HEK293T (cell line): ENCODE measurements around the gene SPIN1.

Experiments
- CTCF ChIA-PET: fragments of 350-600 bp; formaldehyde crosslinking; extraction: SDS; loops from one replicate; lab custom pipeline; 2021; ENCODE audit warnings: antibody characterized with exemption, inconsistent platforms; lab: Yijun Ruan, JAX
- POLR2A ChIA-PET: fragments of 350-600 bp; formaldehyde crosslinking; extraction: SDS; loops from one replicate; lab custom pipeline; 2020; ENCODE audit warnings: antibody characterized with exemption, inconsistent platforms; lab: Yijun Ruan, JAX
- DNase-seq: peaks from one replicate; pipeline ENCODE4 v3.0.0; 2012; ENCODE audit warnings: mixed read lengths; ENCODE audit errors: extremely low spot score
- ARNT ChIP-seq: fragments of 450-650 bp; IDR thresholded peaks from 2 replicates; pipeline ENCODE4 v1.6.1; 2017; ENCODE audit warnings: mild to moderate bottlenecking
- BHLHE40 ChIP-seq: fragments of 450-650 bp; IDR thresholded peaks from 2 replicates; pipeline ENCODE4 v1.6.1; 2016; ENCODE audit warnings: mild to moderate bottlenecking, moderate library complexity, borderline replicate concordance
- CTBP1 ChIP-seq: fragments of 450-650 bp; IDR thresholded peaks from 2 replicates; pipeline ENCODE4 v1.6.1; 2016; ENCODE audit warnings: borderline replicate concordance
- ELF4 ChIP-seq: fragments of 450-650 bp; IDR thresholded peaks from 2 replicates; pipeline ENCODE4 v1.6.1; 2017; ENCODE audit warnings: antibody characterized with exemption
- FOXA1 ChIP-seq: fragments of 450-650 bp; IDR thresholded peaks from 2 replicates; pipeline ENCODE4 v1.6.1; 2016; ENCODE audit warnings: mild to moderate bottlenecking
- FOXK2 ChIP-seq: fragments of 450-650 bp; IDR thresholded peaks from 2 replicates; pipeline ENCODE4 v1.6.1; 2016; ENCODE audit warnings: mild to moderate bottlenecking
- FOXM1 ChIP-seq: fragments of 450-650 bp; IDR thresholded peaks from 2 replicates; pipeline ENCODE4 v1.6.1; 2017; ENCODE audit warnings: mild to moderate bottlenecking, borderline replicate concordance
- HDGF ChIP-seq: fragments of 450-650 bp; IDR thresholded peaks from 2 replicates; pipeline ENCODE4 v1.6.1; 2017; ENCODE audit warnings: antibody characterized with exemption, borderline replicate concordance
- L3MBTL2 ChIP-seq: fragments of 450-650 bp; conservative IDR thresholded peaks from 2 replicates; pipeline ENCODE4 v1.6.1; 2016; ENCODE audit warnings: mild to moderate bottlenecking
- LEF1 ChIP-seq: fragments of 450-650 bp; IDR thresholded peaks from 2 replicates; pipeline ENCODE4 v1.6.1; 2017; ENCODE audit warnings: mild to moderate bottlenecking, borderline replicate concordance
- NFRKB ChIP-seq: fragments of 450-650 bp; IDR thresholded peaks from 2 replicates; pipeline ENCODE4 v1.6.1; 2016; ENCODE audit warnings: mild to moderate bottlenecking, moderate library complexity
- PKNOX1 ChIP-seq: fragments of 450-650 bp; IDR thresholded peaks from 2 replicates; pipeline ENCODE4 v1.6.1; 2016
- SP1 ChIP-seq: fragments of 450-650 bp; IDR thresholded peaks from 2 replicates; pipeline ENCODE4 v1.6.1; 2017
- SUZ12 ChIP-seq: fragments of 450-650 bp; IDR thresholded peaks from 2 replicates; pipeline ENCODE4 v1.6.1; 2016; ENCODE audit warnings: mild to moderate bottlenecking
- TARDBP ChIP-seq: fragments of 450-650 bp; IDR thresholded peaks from 2 replicates; pipeline ENCODE4 v1.6.1; 2016
- ZNF384 ChIP-seq: fragments of 450-650 bp; IDR thresholded peaks from 2 replicates; pipeline ENCODE4 v1.6.1; 2016

SPIN1 gene

GRCh38 chr9:88392549-88392948 is 4.3 kb downstream of the SPIN1 start:
- POLR2A ChIA-PET = no interaction called here
- no peak for TF ChIP-seq TARDBP
- TF ChIP-seq SUZ12 = no peak
- no peak for TF ChIP-seq HDGF
- no peak for TF ChIP-seq NFRKB
- no peak for TF ChIP-seq L3MBTL2
- no peak for TF ChIP-seq FOXK2
- no peak for TF ChIP-seq FOXM1
- TF ChIP-seq PKNOX1 = no peak
- DNase-seq = no peak
- CTCF ChIA-PET = no interaction called here

- CTCF ChIA-PET = no interaction called here
- TF ChIP-seq L3MBTL2 (no peak), SP1 (no peak), PKNOX1 (no peak), ZNF384 (no peak), FOXA1 (no peak), NFRKB (no peak), CTBP1 (no peak), BHLHE40 (no peak), HDGF (no peak), ELF4 (no peak), TARDBP (no peak), SUZ12 (no peak), LEF1 (no peak), FOXK2 (no peak), ARNT (no peak), FOXM1 (no peak)
- DNase-seq = no peak
- POLR2A ChIA-PET = no interaction called here
These were observed 8.8 kb downstream of the SPIN1 start for GRCh38 chr9:88396836-88397577.

- ChIA-PET POLR2A (no interaction called here), CTCF (no interaction called here)
- no peak for DNase-seq
- TF ChIP-seq SP1 (no peak), ELF4 (no peak)
These were observed 9.8 kb downstream of the SPIN1 start for GRCh38 chr9:88398016-88398415.

- POLR2A ChIA-PET = no interaction called here
- TF ChIP-seq BHLHE40 (no peak), HDGF (no peak), ARNT (no peak), TARDBP (no peak), PKNOX1 (no peak), CTBP1 (no peak), SP1 (no peak), FOXK2 (no peak), FOXM1 (no peak), ZNF384 (no peak)
- DNase-seq = no peak
- CTCF ChIA-PET = no interaction called here
These were observed 11.7 kb downstream of the SPIN1 start for GRCh38 chr9:88399966-88400365.

GRCh38 chr9:88403340-88403739 is 15.1 kb downstream of the SPIN1 start:
- TF ChIP-seq CTBP1 = no peak
- TF ChIP-seq TARDBP = no peak
- TF ChIP-seq ELF4 = no peak
- no peak for TF ChIP-seq FOXA1
- TF ChIP-seq ARNT = no peak
- TF ChIP-seq BHLHE40 = no peak
- no peak for TF ChIP-seq FOXM1
- TF ChIP-seq L3MBTL2 = no peak
- TF ChIP-seq LEF1 = no peak
- no peak for TF ChIP-seq NFRKB
- no peak for TF ChIP-seq FOXK2
- no peak for TF ChIP-seq SP1
- TF ChIP-seq SUZ12 = no peak
- TF ChIP-seq HDGF = no peak
- no peak for TF ChIP-seq ZNF384
- TF ChIP-seq PKNOX1 = no peak
- POLR2A ChIA-PET = no interaction called here
- CTCF ChIA-PET = no interaction called here
- DNase-seq = no peak

GRCh38 chr9:88406051-88406450 is 17.8 kb downstream of the SPIN1 start:
- POLR2A ChIA-PET = no interaction called here
- no peak for TF ChIP-seq NFRKB
- TF ChIP-seq LEF1 = no peak
- TF ChIP-seq BHLHE40 = no peak
- CTCF ChIA-PET = no interaction called here
- no peak for DNase-seq
